ENCODE measurements around the gene TENM4. TPM values are rescaled to one million over a fixed set of nuclear protein-coding genes. Genes with fewer than 3 reads are reported as not detected.

The TENM4 gene
- polyA plus RNA-seq, 1 experiment, result 0.39 TPM

DNA sequence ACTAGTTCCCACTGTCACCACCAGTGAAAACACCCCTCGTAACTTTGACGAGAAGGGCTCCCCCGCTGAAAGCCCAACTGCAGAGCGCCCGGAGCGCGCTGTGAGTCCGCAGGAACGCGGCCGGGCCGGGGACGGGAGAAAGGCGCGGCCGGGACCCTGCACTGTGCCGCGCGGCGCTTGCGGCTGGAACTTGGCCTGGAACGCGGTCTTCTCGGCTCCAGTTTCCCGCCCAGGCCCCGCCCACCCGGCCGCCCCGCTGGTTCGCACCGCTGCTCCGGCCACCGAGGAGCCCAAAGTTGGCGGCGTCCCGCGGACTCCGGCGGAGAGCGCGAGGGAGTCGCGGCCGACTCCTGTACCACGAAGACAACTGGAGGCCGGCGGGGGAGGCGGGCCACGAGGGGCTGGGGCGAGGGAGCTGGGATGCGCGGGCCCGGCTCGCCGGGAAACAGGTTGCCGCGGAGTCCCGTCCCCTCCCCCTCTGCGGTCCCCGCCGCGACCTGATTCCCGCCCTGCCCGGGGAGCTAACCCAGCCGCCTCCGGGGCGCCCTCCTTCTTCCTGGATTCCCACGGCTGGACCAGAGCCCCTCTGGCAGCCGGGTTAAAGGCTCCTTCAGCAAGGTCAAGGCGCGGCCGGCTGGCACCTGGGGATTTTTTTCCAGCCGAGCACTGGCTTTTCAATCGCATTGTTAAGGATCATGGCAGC is 3.4 kb downstream of the TENM4 start:
- Histone ChIP-seq H3K36me3 (ENCODE audit: control insufficient read depth, insufficient read depth, low read length) (no peaks in the 10 kb centered on the region), H3K4me3 (ENCODE audit: low read depth, low read length) (peak overlapping the region; percentile 61), H3K27me3 (ENCODE audit: control insufficient read depth, insufficient read depth, low read length) (peaks cover 2% of the 10 kb centered on the region)
- no peak for DNase-seq (ENCODE audit: low read depth)
- CTCF ChIA-PET, result interaction anchor here (1.0 kb wide), 1 partner anchor 17 kb away, joined by 3 read pairs; no protein-coding TSS in a partner anchor
- TF ChIP-seq, protein P1, sequence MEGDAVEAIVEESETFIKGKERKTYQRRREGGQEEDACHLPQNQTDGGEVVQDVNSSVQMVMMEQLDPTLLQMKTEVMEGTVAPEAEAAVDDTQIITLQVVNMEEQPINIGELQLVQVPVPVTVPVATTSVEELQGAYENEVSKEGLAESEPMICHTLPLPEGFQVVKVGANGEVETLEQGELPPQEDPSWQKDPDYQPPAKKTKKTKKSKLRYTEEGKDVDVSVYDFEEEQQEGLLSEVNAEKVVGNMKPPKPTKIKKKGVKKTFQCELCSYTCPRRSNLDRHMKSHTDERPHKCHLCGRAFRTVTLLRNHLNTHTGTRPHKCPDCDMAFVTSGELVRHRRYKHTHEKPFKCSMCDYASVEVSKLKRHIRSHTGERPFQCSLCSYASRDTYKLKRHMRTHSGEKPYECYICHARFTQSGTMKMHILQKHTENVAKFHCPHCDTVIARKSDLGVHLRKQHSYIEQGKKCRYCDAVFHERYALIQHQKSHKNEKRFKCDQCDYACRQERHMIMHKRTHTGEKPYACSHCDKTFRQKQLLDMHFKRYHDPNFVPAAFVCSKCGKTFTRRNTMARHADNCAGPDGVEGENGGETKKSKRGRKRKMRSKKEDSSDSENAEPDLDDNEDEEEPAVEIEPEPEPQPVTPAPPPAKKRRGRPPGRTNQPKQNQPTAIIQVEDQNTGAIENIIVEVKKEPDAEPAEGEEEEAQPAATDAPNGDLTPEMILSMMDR (IDR thresholded peaks at IDR 0.05; ENCODE audit: insufficient read depth, low read depth, low read length), result no peak
- POLR2A ChIA-PET, result no interaction called here

GRCh38 chr11:79436919-79437277 is 3.9 kb downstream of the TENM4 start:
- TF ChIP-seq, protein P1 (IDR thresholded peaks at IDR 0.05; ENCODE audit: insufficient read depth, low read depth, low read length), result no peak
- POLR2A ChIA-PET, result no interaction called here

DNA sequence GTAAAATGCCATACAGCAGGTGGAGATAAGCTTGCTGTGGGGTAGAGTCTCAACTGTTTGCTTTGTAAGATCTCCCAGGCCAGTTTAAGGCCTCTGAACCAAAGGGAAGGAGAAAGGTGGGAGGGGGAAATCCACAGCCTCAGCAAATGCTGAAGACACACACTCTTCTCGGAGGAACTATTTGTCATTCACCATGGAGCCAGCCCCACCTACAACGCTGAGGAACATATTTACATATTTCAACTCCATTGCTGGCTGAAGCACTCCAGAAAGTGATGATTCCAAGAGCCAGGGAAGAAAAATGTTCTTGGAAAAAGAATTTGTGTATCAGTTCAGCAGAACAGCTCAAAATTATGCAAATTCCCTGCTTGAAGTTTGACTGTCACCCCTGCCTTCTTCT is 6.5 kb downstream of the TENM4 start:
- TF ChIP-seq, protein P1 (IDR thresholded peaks at IDR 0.05; ENCODE audit: insufficient read depth, low read depth, low read length), result no peak
- CTCF ChIA-PET, result interaction anchor here (0.7 to 0.9 kb wide), 3 partner anchors 13 to 228 kb away, joined by 3 read pairs; no protein-coding TSS in a partner anchor
- H3K4me3 ChIP-seq (ENCODE audit: low read depth, low read length), result no peak overlapping the region
- H3K27me3 ChIP-seq (ENCODE audit: control insufficient read depth, insufficient read depth, low read length), result peaks cover under 1% of the 10 kb centered on the region
- POLR2A ChIA-PET, result no interaction called here
- DNase-seq (ENCODE audit: low read depth), result no peak
- no peaks in the 10 kb centered on the region for H3K36me3 ChIP-seq (ENCODE audit: control insufficient read depth, insufficient read depth, low read length)

More at GRCh38 chr11:79436919-79437277, 3.9 kb downstream of the TENM4 start:
- peak overlapping the region; percentile 61 for H3K4me3 ChIP-seq (ENCODE audit: low read depth, low read length)
- DNase-seq (ENCODE audit: low read depth), result no peak
- peaks cover 2% of the 10 kb centered on the region for H3K27me3 ChIP-seq (ENCODE audit: control insufficient read depth, insufficient read depth, low read length)
- CTCF ChIA-PET, result interaction anchor here (1.0 to 1.5 kb wide), 2 partner anchors 17 to 791 kb away, joined by 3 to 4 read pairs; no protein-coding TSS in a partner anchor
- no peaks in the 10 kb centered on the region for H3K36me3 ChIP-seq (ENCODE audit: control insufficient read depth, insufficient read depth, low read length)

DNA sequence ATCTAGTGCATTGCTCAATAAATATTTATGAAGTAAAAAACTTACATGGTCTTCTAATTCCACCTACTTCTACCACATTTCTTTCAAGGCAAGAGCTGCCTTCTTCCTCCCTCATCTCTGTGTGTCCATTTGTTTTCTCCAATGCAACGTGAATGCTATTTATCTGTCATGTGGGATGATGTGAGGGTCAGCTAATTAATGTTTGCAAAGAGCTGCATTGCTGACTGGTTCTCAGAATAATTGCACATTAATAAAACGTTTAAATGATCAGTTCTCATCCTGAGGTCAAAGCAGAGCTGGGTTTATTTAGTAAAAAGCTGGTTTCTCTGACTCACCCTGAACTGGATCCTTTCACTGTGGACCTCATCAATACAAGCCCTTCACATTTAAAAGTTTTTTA is 8.7 kb downstream of the TENM4 start:
- CTCF ChIA-PET, result interaction anchor here (0.8 to 1.8 kb wide), 2 partner anchors 9 to 10 kb away, joined by 3 to 6 read pairs; partner anchors contain the start of gene TENM4

DNA sequence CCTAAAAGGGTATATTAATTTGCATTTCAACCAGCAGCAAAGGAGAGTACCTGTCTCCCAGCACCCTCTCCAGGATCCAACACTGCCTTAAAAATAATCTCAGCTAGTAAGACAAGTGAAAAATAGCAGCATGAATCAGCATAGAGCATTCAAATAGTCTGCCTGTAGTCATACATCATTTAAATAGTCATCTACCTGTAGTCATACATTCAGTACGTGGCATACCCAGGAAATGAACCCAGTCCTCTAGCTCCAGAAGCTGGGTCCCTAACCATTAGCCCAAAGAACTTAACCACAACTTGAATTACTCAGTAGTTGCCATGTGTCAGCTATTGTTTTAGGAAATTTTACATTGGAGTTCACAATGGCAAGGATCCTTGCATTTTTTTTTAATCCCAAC is 9.3 kb downstream of the TENM4 start:
- TF ChIP-seq, protein P1 (IDR thresholded peaks at IDR 0.05; ENCODE audit: insufficient read depth, low read depth, low read length), result no peak
- DNase-seq (ENCODE audit: low read depth), result no peak
- H3K4me3 ChIP-seq (ENCODE audit: low read depth, low read length), result no peak overlapping the region
- no peaks in the 10 kb centered on the region for H3K36me3 ChIP-seq (ENCODE audit: control insufficient read depth, insufficient read depth, low read length)
- H3K27me3 ChIP-seq (ENCODE audit: control insufficient read depth, insufficient read depth, low read length), result no peaks in the 10 kb centered on the region
- ChIA-PET CTCF (interaction anchor here (0.8 to 1.8 kb wide), 2 partner anchors 10 kb away, joined by 3 to 6 read pairs; partner anchors contain the start of gene TENM4), POLR2A (no interaction called here)

More for the DNA sequence above, 8.7 kb downstream of the TENM4 start:
- Histone ChIP-seq H3K36me3 (ENCODE audit: control insufficient read depth, insufficient read depth, low read length) (no peaks in the 10 kb centered on the region), H3K27me3 (ENCODE audit: control insufficient read depth, insufficient read depth, low read length) (no peaks in the 10 kb centered on the region), H3K4me3 (ENCODE audit: low read depth, low read length) (no peak overlapping the region)
- TF ChIP-seq, protein P1 (IDR thresholded peaks at IDR 0.05; ENCODE audit: insufficient read depth, low read depth, low read length), result no peak
- DNase-seq (ENCODE audit: low read depth), result no peak
- POLR2A ChIA-PET, result no interaction called here

All from BJ (cell line).